Left cardiac atrium (tissue), 4 donors: ENCODE results near the gene PRKCH. TPM values are rescaled to one million over a fixed set of nuclear protein-coding genes. Genes with fewer than 3 reads are reported as not detected.
A peak's percentile ranks its signal among the peaks of the same experiment; 100 is the strongest.

Experiments used
- ATAC-seq, 2 donors: fragments of 200-7000 bp; cut with Tn5 transposase; one replicate each; pipeline ENCODE4 v1.9.1; 2020; ENCODE audit warnings: mild to moderate bottlenecking in 2 of 2, moderate library complexity in 2 of 2
- DNase-seq: peaks from one replicate; pipeline ENCODE4 v3.0.0-alpha.2; 2020
- intact Hi-C, 2 donors: fragments of 100-400 bp; cut with DNase I; formaldehyde crosslinking; loops; one replicate each; pipeline versions ENCODE4 v1.14.1 to v1.15.1; 2022 to 2023
- total RNA-seq, 2 donors: library from RNA; stranded (reverse); fragmentation: NEBNext Ultra II Directional; extraction: Animal tissue kit (Norgen Biotek cat#: 25700); gene quantifications; one replicate each; pipeline ENCODE4 v1.2.1, GENCODE V29; 2021
- donor health status: DM: no; HTN: yes; CAD: no.
- donor health status: DM: no; HTN: yes; CAD: no; lungs with severe emphysema.
- donor health status: DM: yes; HTN: yes; CAD: no.
- donor health status: Dilated cardiomyopathy.

PRKCH gene
- total RNA-seq, 2 donors from 2014 or later: 17.6 to 34.8 TPM

DNA sequence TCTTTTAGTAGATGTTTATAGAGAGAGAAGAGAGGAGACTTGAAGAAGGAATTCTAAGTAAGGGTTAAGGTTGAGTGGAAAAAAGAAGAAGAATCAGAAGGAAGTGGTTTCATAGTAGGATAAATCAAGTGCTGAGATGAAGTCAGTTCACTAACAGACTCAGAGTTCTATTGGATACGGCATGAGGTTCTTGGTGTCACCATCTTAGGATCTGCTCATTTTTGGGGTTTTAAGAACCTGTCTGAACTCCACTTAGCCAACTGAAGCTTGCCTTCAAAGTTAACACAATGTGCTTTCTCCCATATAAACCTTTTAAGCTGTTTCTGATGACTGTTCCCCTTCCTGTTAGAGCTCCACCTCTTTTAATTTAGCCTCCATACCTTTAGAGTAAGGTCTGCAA lies 152.6 kb downstream of the PRKCH start:
- intact Hi-C loops: no loop called here
- ATAC-seq (no peak), DNase-seq (no peak)

DNA sequence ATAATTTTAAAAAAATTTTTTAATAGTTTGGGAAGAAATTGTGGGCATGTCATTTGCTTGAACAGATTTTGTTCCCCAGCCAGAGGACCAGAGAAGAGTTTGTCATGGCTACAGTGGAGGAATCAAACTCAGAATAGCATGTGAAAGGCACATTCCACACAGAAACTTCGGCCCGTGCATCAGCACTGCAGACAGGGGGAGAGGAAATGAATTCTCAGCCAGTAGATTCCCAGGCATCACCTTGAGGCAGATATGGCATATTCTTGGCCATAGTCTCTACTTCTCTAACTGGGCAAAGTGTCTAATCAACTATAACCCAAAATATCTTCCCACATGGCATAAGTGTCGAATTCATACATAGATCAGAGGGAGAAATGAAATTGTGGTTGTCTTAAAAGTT lies 153.3 kb downstream of the PRKCH start:
- no peak for DNase-seq
- ATAC-seq: no peak
- intact Hi-C loops: loop anchor here in 1 of 2 donors (5.0 kb wide), 3 partner anchors 38 to 238 kb away; no protein-coding TSS in a partner anchor

GRCh38 chr14:61475316-61475715 lies 153.9 kb downstream of the PRKCH start:
- intact Hi-C loops: loop anchor here in 1 of 2 donors (5.0 kb wide), 3 partner anchors 37 to 237 kb away; no protein-coding TSS in a partner anchor
- ATAC-seq (no peak), DNase-seq (no peak)

DNA sequence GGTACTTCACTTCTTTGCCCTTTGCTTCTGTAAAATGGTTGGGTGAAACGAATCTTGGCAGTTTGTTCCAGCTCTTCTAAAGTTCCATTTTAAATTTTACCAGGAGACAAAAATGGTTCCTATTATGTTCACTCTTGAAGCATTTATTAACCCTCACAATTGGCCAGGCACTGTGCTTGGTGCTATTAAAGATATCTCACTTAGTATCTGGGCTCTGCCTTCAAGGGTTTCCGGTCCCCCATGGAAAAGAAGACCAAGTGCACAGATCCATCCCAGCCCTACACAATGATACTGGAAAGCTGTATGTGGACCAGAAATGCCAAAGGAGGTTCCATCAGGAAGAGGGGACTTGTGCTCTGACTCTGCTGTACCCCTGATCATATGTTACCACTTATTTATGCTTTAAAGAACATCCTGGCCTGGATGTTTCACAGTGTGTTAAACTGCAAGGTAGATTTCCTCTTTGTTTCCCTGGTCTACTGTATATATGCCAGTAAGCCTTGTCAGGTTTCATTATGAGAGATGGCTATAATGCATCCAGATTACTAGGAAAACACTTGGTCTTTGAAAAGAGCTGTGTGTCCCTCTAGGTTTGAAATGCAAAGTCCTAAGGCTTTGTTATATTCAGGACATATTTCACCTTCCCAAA lies 154.8 kb downstream of the PRKCH start:
- no peak for ATAC-seq
- intact Hi-C loops: loop anchor here in 1 of 2 donors (2.0 to 5.0 kb wide), 4 partner anchors 36 to 236 kb away; partner anchors contain the start of gene HIF1A
- DNase-seq: no peak

GRCh38 chr14:61476754-61477410 lies 155.5 kb downstream of the PRKCH start:
- intact Hi-C loops: loop anchor here in 1 of 2 donors (2.0 to 5.0 kb wide), 4 partner anchors 35 to 235 kb away; partner anchors contain the start of gene HIF1A
- peak; percentile 44 for DNase-seq
- peak; percentile 72 to 75 for ATAC-seq

- intact Hi-C loops: loop anchor here in 1 of 2 donors (2.0 to 5.0 kb wide), 4 partner anchors 34 to 234 kb away; partner anchors contain the start of gene HIF1A
- ATAC-seq (peak; percentile 47 to 61), DNase-seq (peak; percentile 81)
Measured at GRCh38 chr14:61477712-61478462, 156.5 kb downstream of the PRKCH start.

- intact Hi-C loops: loop anchor here in 1 of 2 donors (5.0 kb wide), 3 partner anchors 33 to 233 kb away; no protein-coding TSS in a partner anchor
- DNase-seq (no peak), ATAC-seq (no peak)
Measured at GRCh38 chr14:61478971-61479473, 157.6 kb downstream of the PRKCH start.

DNA sequence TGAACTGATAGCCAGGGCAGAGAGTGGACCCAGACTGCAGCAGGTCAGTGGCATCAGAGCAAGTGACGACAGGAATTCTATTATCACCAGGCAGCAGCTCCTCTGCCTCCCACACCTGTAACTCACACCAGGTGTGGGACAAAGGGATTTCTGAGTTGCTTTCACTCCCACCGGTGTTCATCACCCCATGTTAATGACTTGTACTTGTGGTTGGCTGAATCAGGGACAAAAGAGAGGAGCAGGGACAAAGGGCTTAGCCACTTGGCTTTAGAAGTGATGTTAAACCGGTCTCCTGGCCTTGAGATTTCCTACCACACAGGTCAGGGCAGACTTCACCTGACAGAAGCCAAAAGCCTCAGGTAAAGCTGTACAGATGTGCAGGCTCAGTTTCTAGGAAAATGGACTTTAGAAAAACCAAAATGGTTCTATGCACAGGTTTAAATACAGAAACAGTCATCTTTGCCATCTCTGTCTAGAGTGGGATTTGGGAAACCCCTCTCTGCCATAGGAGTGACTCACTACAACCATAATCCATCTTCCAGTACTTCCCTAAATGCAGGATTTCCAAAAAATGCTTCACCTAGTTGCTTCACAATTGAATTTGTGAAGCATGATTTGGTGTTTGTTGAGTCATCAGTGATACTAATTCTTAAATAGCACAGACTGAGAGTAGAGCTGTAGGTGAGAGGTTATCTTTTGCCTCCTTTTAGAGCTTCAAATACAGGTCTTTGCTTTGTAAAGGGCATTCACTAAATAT lies 158.5 kb downstream of the PRKCH start:
- ATAC-seq (peak in 1 of 2 donors; percentile 47), DNase-seq (no peak)
- intact Hi-C loops: loop anchor here (5.0 kb wide), 4 partner anchors 32 to 232 kb away; no protein-coding TSS in a partner anchor

- no peak for ATAC-seq
Measured at GRCh38 chr14:61480704-61481285, 159.4 kb downstream of the PRKCH start.

GRCh38 chr14:61481701-61482100 lies 160.3 kb downstream of the PRKCH start:
- intact Hi-C loops: loop anchor here in 1 of 2 donors (5.0 kb wide), 1 partner anchor 36 kb away; no protein-coding TSS in a partner anchor
- DNase-seq (no peak), ATAC-seq (no peak)

More at GRCh38 chr14:61480704-61481285, 159.4 kb downstream of the PRKCH start:
- intact Hi-C loops: loop anchor here in 1 of 2 donors (5.0 kb wide), 1 partner anchor 37 kb away; no protein-coding TSS in a partner anchor
- no peak for DNase-seq

DNA sequence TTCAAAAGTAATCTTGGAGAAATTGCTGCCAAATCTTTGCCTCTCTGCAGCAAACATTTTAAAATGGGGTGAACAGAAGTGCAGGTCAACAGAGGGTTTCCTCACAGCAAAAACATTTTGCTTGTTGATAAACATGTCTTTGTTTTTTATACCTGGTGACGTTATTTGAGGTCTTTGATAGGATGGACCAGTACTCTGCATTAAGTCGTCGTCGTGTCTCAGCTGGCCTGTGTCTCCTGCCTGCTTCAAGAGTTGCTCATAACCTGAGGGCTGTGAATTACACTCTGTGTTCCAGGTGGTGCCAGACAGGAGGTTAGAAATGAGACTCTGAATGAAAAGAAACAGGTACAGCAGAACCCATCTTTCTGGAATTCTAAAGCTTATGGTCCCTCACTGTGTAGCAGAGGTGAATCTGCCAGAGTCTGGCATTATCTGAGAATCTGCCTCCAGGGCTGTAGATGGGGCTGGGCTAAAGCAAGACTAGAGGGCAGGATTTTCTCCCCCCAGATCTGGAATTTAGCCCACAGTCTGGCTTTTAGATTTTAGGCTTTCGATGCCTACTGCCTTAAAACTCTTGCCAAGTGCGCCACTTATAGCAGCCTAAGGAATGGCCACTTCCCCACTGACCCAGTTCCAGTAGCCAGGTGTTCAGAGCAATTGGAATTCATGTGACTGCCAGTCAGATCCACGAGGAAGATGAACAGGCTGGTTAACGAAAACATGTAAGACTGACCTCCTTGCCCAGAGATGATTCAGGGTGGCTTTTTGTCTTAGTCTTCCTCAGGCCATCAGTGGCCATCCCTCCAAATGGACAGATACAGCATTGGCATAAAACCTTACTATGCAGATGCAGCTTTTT lies 161.2 kb downstream of the PRKCH start:
- ATAC-seq (no peak), DNase-seq (no peak)
- intact Hi-C loops: loop anchor here in 1 of 2 donors (5.0 kb wide), 1 partner anchor 35 kb away; no protein-coding TSS in a partner anchor

- intact Hi-C loops: loop anchor here in 1 of 2 donors (5.0 kb wide), 1 partner anchor 34 kb away; no protein-coding TSS in a partner anchor
- ATAC-seq (no peak), DNase-seq (no peak)
Measured at GRCh38 chr14:61483476-61483875, 162.1 kb downstream of the PRKCH start.

DNA sequence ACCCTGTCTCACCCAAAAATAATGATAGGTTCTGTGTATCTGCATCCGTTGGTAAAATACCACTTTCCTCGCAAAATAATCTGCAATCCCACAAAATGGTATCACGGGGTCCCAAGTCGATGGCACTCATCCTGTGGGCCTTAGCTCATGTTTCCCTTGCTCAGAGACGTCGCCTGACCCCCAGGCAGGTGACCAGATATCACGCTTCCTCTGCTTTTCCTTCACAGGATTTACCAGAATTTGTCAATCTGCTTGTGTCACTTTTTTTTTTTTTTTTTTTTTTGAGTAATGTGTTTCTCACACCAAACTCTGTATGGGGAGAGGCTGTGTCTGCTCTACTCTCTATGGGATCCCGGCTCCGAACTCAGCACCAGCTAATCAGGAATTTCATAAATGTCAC lies 162.7 kb downstream of the PRKCH start:
- intact Hi-C loops: loop anchor here in 1 of 2 donors (5.0 kb wide), 1 partner anchor 33 kb away; no protein-coding TSS in a partner anchor
- ATAC-seq: no peak
- no peak for DNase-seq

GRCh38 chr14:61484826-61485584 lies 163.6 kb downstream of the PRKCH start:
- intact Hi-C loops: loop anchor here in 1 of 2 donors (5.0 kb wide), 1 partner anchor 32 kb away; no protein-coding TSS in a partner anchor
- DNase-seq (no peak), ATAC-seq (no peak)

DNA sequence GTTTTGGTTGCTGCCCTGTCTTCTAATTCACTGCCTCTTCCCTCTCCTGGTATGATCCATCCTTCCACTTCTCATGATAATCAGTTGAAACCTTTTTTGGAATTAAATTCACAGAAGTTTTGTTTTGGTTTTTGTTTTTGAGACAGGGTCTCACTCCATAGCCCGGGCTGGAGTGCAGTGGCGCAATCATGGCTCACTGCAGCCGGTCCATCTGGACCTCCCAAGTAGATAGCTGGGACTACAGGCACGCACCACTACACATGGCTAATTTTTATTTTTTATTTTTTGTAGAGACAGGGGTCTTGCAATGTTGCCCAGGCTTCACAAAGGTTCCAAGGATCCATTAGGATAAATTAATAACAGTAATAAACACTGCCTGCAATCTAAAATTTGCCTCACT lies 164.3 kb downstream of the PRKCH start:
- intact Hi-C loops: no loop called here
- no peak for ATAC-seq
- no peak for DNase-seq

DNA sequence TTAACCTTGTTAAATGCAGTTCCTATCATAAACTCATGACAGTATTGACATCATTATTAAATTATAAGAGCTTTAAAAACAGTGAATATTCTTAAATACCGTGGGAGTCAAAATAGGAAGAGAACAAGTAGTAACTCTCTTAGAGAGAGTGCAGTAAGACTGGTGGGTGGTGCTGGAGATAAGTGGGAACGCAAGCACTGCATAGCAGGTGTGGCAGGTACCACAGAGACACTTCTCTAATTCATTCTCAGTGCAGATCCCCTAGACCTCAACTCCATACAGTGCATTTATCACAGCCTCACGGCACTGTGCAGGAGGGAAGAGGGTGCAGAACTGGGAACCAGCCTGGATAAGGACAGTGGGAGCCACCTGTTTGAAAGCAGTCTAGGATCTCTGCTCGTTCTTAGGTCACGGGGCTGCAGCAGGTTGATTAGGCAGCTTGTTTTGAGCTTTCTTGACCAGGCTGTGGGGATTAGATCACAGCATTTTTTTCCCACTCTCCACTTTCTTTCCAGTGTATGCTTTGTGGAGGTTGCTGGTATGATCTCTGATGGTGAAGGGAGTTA lies 165.6 kb downstream of the PRKCH start:
- intact Hi-C loops: no loop called here
- DNase-seq: no peak

More for the DNA sequence above, 165.6 kb downstream of the PRKCH start:
- no peak for ATAC-seq
